HG03097 (cell line): ENCODE results near the gene CTDP1.

Experiments used
- ATAC-seq: cut with Tn5 transposase; IDR thresholded peaks from one replicate; pipeline ENCODE4 v1.9.1; 2021; ENCODE audit not compliant: unreplicated experiment, low FRiP score

CTDP1 gene

GRCh38 chr18:79754022-79754761 is 74.6 kb downstream of the CTDP1 start:
- no peak for ATAC-seq

- ATAC-seq = no peak
Measured at GRCh38 chr18:79754831-79755351, 75.3 kb downstream of the CTDP1 start.

- no peak for ATAC-seq
Measured at GRCh38 chr18:79755496-79756142, 76.0 kb downstream of the CTDP1 start.

- no peak for ATAC-seq
Measured at GRCh38 chr18:79756143-79756500, 76.5 kb downstream of the CTDP1 start.

- no peak for ATAC-seq
Measured at GRCh38 chr18:79756826-79757225, 77.2 kb downstream of the CTDP1 start.

GRCh38 chr18:79760348-79760747 is 80.7 kb downstream of the CTDP1 start:
- no peak for ATAC-seq

GRCh38 chr18:79760881-79761280 is 81.3 kb downstream of the CTDP1 start:
- no peak for ATAC-seq

- ATAC-seq = no peak
Measured at GRCh38 chr18:79763407-79763806, 83.8 kb downstream of the CTDP1 start.

GRCh38 chr18:79764131-79764530 is 84.5 kb downstream of the CTDP1 start:
- ATAC-seq = no peak

- ATAC-seq = no peak
Measured at GRCh38 chr18:79765491-79766245, 86.1 kb downstream of the CTDP1 start.

GRCh38 chr18:79766308-79766707 is 86.7 kb downstream of the CTDP1 start:
- no peak for ATAC-seq

GRCh38 chr18:79768745-79769144 is 89.1 kb downstream of the CTDP1 start:
- ATAC-seq = no peak

GRCh38 chr18:79769698-79770500 is 90.3 kb downstream of the CTDP1 start:
- ATAC-seq = no peak

- ATAC-seq = no peak
Measured at GRCh38 chr18:79770501-79770815, 90.9 kb downstream of the CTDP1 start.

- no peak for ATAC-seq
Measured at GRCh38 chr18:79770826-79771225, 91.2 kb downstream of the CTDP1 start.

- no peak for ATAC-seq
Measured at GRCh38 chr18:79771446-79772107, 92.0 kb downstream of the CTDP1 start.

GRCh38 chr18:79772108-79772864 is 92.7 kb downstream of the CTDP1 start:
- no peak for ATAC-seq

GRCh38 chr18:79772865-79773696 is 93.5 kb downstream of the CTDP1 start:
- ATAC-seq = no peak

- no peak for ATAC-seq
Measured at GRCh38 chr18:79774111-79774510, 94.5 kb downstream of the CTDP1 start.
